Measurements from ENCODE around the gene ARX. TPM values are rescaled to one million over a fixed set of nuclear protein-coding genes. Genes with fewer than 3 reads are reported as not detected.

Gene ARX
- total RNA-seq, 2 experiments from 2014 or later, result not detected

- H3K27me3 Mint-ChIP-seq, result no peaks in the 10 kb centered on the region
- ATAC-seq (no peak), DNase-seq (no peak)
- intact Hi-C loops (cut with micrococcal nuclease), result no loop called here
- no peaks in the 10 kb centered on the region for H3K4me1 Mint-ChIP-seq (ENCODE audit: low read depth)
- no peak overlapping the region for H3K4me3 Mint-ChIP-seq
- no peak overlapping the region for H3K27ac Mint-ChIP-seq
- ChIA-PET CTCF (no interaction called here), POLR2A (no interaction called here)
- H3K9me3 Mint-ChIP-seq, result no peaks in the 10 kb centered on the region
- TF ChIP-seq CTCF (IDR thresholded peaks at IDR 0.05), result no peak
- H3K36me3 Mint-ChIP-seq (ENCODE audit: low read depth), result peaks cover 12% of the 10 kb centered on the region
Observed at GRCh38 chrX:24990535-24990934, 25.2 kb downstream of the ARX start.

- no peaks in the 10 kb centered on the region for H3K4me1 Mint-ChIP-seq (ENCODE audit: low read depth)
- DNase-seq, result no peak
- ATAC-seq, result no peak
- no peaks in the 10 kb centered on the region for H3K27me3 Mint-ChIP-seq
- no peaks in the 10 kb centered on the region for H3K9me3 Mint-ChIP-seq
- H3K36me3 Mint-ChIP-seq (ENCODE audit: low read depth), result peaks cover 13% of the 10 kb centered on the region
- H3K4me3 Mint-ChIP-seq, result no peak overlapping the region
- intact Hi-C loops (cut with micrococcal nuclease), result no loop called here
- TF ChIP-seq CTCF (IDR thresholded peaks at IDR 0.05), result no peak
- CTCF ChIA-PET, result no interaction called here
- no peak overlapping the region for H3K27ac Mint-ChIP-seq
- POLR2A ChIA-PET, result no interaction called here
Observed at GRCh38 chrX:24988314-24988713, 27.5 kb downstream of the ARX start.

GRCh38 chrX:24987731-24988130 is 28.0 kb downstream of the ARX start:
- no peak for ATAC-seq
- ChIA-PET CTCF (no interaction called here), POLR2A (no interaction called here)
- DNase-seq, result no peak
- Mint-ChIP-seq H3K4me3 (no peak overlapping the region), H3K27me3 (no peaks in the 10 kb centered on the region), H3K9me3 (no peaks in the 10 kb centered on the region), H3K27ac (no peak overlapping the region), H3K36me3 (ENCODE audit: low read depth) (peaks cover 13% of the 10 kb centered on the region), H3K4me1 (ENCODE audit: low read depth) (no peaks in the 10 kb centered on the region)
- intact Hi-C loops (cut with micrococcal nuclease), result no loop called here
- TF ChIP-seq CTCF (IDR thresholded peaks at IDR 0.05), result no peak

- intact Hi-C loops (cut with micrococcal nuclease), result no loop called here
- H3K27me3 Mint-ChIP-seq, result no peaks in the 10 kb centered on the region
Observed at GRCh38 chrX:24985120-24985519, 30.6 kb downstream of the ARX start.

GRCh38 chrX:24983931-24984330 is 31.8 kb downstream of the ARX start:
- H3K27ac Mint-ChIP-seq, result no peak overlapping the region
- peaks cover 17% of the 10 kb centered on the region for H3K36me3 Mint-ChIP-seq (ENCODE audit: low read depth)
- no peak for TF ChIP-seq CTCF (IDR thresholded peaks at IDR 0.05)

More at GRCh38 chrX:24985120-24985519, 30.6 kb downstream of the ARX start:
- no peak for TF ChIP-seq CTCF (IDR thresholded peaks at IDR 0.05)
- Mint-ChIP-seq H3K27ac (no peak overlapping the region), H3K4me1 (ENCODE audit: low read depth) (no peaks in the 10 kb centered on the region), H3K36me3 (ENCODE audit: low read depth) (peaks cover 13% of the 10 kb centered on the region), H3K9me3 (no peaks in the 10 kb centered on the region), H3K4me3 (no peak overlapping the region)
- CTCF ChIA-PET, result no interaction called here
- POLR2A ChIA-PET, result no interaction called here
- DNase-seq (no peak), ATAC-seq (no peak)

More at GRCh38 chrX:24983931-24984330, 31.8 kb downstream of the ARX start:
- Mint-ChIP-seq H3K4me1 (ENCODE audit: low read depth) (no peaks in the 10 kb centered on the region), H3K27me3 (no peaks in the 10 kb centered on the region), H3K4me3 (no peak overlapping the region), H3K9me3 (no peaks in the 10 kb centered on the region)
- no peak for DNase-seq
- ChIA-PET POLR2A (no interaction called here), CTCF (no interaction called here)
- intact Hi-C loops (cut with micrococcal nuclease), result no loop called here
- no peak for ATAC-seq

Measured in activated CD8-positive, alpha-beta T cell treated with anti-CD3 and anti-CD28 coated beads for 36 hours (primary cell).